NOMO-1 treated with dmso at 0.1 percent for 144 hours (cell line): ENCODE results near the gene SHISA7.
"Not testable (repeated sequence)": the region's sequence is repeated elsewhere in the genome, so short reads cannot be mapped to it uniquely, and the experiment has no call there.

ENCODE experiments used
- DNase-seq: peaks from one replicate; lab custom pipeline; 2025; ENCODE audit not compliant: unreplicated experiment; lab: John Stamatoyannopoulos, UW

The SHISA7 gene

DNA sequence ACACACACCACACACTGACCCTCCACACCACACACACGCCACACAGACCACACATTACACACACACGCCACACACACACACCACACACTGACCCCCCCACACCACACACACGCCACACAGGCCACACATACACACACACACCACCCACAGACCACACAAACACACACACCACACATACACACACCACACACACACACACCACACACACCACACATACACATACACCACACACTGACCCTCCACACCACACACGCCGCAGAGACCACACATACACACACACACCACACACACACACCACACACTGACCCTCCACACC, 5.0 kb upstream of the SHISA7 start:
- DNase-seq: not testable (repeated sequence)

GRCh38 chr19:55447421-55448174, 4.5 kb upstream of the SHISA7 start:
- DNase-seq: no peak

- DNase-seq: no peak
Measured at GRCh38 chr19:55446060-55446459, 3.0 kb upstream of the SHISA7 start.

GRCh38 chr19:55444646-55445045, 1.5 kb upstream of the SHISA7 start:
- DNase-seq: no peak

- no peak for DNase-seq
Measured at GRCh38 chr19:55443824-55444480, 852 bp upstream of the SHISA7 start.

GRCh38 chr19:55442372-55442961, 633 bp downstream of the SHISA7 start:
- no peak for DNase-seq

GRCh38 chr19:55441692-55442321, 1.3 kb downstream of the SHISA7 start:
- no peak for DNase-seq

- DNase-seq: peak; percentile 62
Measured at GRCh38 chr19:55441319-55441691, 1.8 kb downstream of the SHISA7 start.

DNA sequence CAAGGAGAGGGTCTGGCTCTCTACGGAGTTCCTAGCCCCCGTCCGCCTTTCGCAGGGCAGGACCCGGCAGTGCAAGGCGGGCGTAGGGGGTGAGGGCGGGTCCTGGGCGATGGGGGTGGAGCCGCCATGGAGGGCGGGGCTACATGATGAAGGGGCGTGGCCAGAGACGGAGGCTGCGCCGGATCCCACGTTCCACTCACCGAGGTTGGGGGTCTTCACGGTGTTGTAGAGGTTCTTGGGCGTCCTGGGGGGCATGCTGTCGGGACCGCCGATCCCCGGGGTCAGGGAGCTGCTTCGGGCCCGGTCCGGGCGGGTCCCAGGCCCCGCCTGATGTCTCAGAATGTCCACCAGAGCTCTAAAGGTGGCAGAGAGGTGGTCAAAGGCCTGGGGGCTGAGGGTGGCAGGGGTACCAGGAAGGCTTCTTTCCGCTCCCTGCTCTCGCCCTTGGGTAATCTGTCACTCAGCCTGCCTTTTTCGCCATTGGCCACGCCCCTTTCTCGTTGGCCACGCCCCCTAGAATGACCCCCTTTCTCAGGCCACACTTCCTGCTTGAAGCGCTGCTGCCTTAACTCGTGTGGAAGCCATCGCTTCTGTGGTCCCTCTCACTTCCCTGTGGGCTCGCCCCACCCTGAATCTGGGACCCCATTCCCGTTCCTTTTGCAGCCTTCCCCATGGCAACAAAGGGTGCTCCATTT, 2.5 kb downstream of the SHISA7 start:
- peak; percentile 63 for DNase-seq

DNA sequence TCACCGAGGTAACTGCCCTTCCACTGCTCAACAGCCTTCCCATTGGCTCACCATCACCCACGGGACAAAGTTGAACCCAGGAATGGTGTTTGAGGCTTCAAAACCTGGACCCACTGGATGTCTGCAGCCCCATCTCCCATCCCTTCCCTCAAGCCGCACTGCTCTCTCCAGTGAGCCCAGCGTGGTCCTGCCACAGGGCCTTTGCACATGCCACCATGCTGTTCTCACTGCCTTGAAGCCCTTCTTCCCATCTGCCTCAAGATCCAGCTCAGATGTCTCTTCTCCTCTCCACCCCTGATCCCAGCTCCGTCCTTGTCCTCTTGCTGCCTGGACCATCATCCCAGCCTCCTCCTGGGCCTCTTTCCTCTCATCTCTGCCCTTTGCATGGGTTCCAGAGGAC, 4.0 kb downstream of the SHISA7 start:
- no peak for DNase-seq

- peak; percentile 33 for DNase-seq
Measured at GRCh38 chr19:55437410-55437809, 5.7 kb downstream of the SHISA7 start.

- DNase-seq: no peak
Measured at GRCh38 chr19:55436847-55437246, 6.3 kb downstream of the SHISA7 start.

DNA sequence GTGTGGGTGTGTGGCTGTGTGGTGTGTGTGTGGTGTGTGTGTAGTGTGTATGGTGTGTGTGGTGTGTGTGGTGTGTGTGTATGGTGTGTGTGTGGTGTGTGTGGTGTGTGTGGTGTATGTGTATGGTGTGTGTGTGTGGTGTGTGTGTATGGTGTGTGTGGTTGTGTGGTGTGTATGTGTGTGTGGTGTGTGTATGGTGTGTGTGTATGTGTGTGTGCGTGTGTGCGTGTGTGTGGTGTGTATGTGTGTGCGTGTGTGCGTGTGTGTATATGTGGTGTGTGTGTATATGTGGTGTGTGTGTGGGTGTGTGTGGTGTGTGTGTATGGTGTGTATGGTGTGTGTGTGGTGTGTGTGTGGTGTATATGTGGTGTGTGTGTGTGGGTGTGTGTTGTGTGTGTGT, 8.1 kb downstream of the SHISA7 start:
- no peak for DNase-seq

GRCh38 chr19:55434356-55434919, 8.7 kb downstream of the SHISA7 start:
- no peak for DNase-seq

- no peak for DNase-seq
Measured at GRCh38 chr19:55433292-55433691, 9.8 kb downstream of the SHISA7 start.

DNA sequence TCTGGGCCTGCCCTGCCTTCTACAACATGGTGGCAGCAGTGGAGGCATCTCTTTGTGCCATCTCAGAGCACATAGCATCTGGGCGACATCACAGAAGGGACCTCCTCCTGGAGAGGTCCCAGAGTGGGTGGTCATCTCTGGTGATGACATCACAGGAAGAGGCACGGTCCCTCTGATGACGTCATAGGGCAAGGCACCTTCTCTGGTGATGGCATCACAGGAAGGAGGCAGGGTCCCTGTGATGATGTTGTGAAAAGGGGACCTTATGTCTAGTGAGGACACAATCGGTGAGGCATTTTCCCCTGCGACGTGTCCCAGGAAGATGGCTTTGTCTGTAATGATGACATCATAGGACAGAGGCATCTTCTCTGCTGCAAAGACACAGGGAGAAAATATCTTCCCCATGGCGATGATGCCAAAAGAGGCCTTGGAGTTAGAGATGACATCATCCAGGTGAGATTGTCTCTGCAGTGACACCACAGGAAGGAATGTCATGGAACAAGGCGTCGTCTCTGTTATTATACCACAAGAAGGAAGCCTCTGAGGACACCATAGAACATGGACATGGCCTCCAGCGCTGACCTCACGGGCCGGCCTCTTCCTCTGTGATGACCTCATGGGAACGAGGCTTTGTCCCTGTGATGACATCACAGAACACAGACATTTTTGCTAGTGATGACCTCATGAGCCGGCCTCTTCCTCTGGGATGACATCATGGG, 10.7 kb downstream of the SHISA7 start:
- DNase-seq: no peak

DNA sequence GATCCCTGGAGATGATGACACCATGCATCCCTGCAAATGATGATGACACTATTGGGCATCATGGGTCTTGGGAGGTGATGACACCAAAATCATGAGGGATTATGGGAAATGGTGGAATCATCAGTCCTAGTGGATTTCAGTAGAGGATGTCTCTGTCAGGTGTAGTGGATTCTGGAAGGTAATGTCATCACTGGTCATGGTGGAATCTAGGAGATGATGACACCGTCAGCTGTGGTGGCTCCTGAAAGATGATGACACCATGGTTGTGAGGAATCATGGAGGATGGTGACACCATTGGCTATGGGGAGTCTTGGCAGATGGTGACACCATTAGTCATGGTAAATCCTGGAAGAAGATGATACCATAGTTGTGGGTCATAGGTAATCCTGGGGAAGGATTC, 11.9 kb downstream of the SHISA7 start:
- no peak for DNase-seq

- DNase-seq: no peak
Measured at GRCh38 chr19:55426042-55426441, 17.1 kb downstream of the SHISA7 start.

DNA sequence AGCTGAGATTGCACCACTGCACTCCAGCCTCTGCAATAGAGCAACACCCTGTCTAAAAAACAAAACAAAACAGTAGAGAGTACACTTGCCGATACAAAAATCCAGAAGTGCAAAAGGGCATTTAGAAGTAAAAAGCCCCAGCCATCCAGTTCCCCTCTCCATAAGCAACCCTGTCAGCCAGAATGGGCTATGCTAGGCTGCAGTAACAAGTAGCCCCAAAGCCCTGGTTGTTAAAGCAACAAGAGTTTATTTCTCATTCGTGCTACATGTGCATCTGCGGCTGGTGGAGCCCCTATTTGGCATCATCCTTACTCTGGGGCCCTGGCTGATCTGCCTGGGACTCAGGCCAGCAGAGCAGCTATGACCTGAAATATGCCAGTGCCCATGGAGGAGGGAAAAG, 18.6 kb downstream of the SHISA7 start:
- DNase-seq: no peak

DNA sequence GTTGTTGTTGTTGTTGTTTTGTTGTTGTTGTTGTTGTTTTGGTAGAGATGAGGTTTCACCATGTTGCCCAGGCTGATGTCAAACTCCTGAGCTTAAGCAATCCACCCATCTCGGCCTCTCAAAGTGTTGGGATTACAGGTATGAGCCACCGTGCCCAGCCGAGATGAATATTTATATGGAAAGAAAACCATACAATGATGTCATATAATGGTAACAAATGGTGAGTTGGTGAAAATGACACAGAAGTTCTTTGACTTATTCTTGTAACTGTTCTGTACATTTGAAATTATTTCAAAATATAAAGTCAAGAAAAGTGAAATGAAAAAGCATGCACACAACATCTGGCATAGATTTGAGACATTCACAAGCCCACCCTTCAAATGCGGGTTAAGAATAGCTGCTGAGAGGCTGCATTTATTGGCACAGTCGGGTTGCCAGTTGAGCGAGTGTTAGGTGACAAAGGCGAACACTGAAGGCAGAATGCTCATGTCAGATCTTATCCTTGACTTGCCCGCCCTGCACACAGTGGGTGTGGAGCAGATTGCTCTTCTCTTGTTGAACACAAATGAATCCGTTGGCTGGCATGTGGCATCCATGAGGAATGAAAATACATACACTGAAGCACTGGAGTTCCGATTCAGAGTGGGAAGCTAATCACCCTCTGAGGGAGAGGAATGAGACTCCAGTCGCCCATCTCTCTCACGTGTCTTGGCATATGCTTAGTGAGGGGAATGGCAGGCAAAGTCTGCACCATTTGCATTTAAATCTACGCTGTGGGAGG, 19.7 kb downstream of the SHISA7 start:
- no peak for DNase-seq
